H1 (cell line): ENCODE results near the gene TRAK1. TPM values are rescaled to one million over a fixed set of nuclear protein-coding genes. Genes with fewer than 3 reads are reported as not detected.

Experiments
- CTCF ChIA-PET: fragments of 300-600 bp; sonication (Branson Sonifier 250); formaldehyde crosslinking; loops from one replicate; lab custom pipeline; 2021; ENCODE audit not compliant: partially characterized antibody; lab: Charles Lee
- POLR2A ChIA-PET: fragments of 300-600 bp; sonication (Branson Sonifier 250); formaldehyde crosslinking; loops from one replicate; lab custom pipeline; 2021; ENCODE audit warnings: inconsistent platforms; ENCODE audit not compliant: partially characterized antibody; lab: Charles Lee
- DNase-seq, 2 experiments: peaks; one replicate each; pipeline versions ENCODE4 v3.0.0 to v3.0.0-alpha.2; 2010 to 2022; ENCODE audit warnings: low spot score in 2 of 2, low read depth in 1 of 2, mixed read lengths in 1 of 2
- FAIRE-seq: peaks from 2 replicates; lab custom pipeline; 2011; peaks lifted over from hg19 to GRCh38; lab: Jason Lieb, UNC
- H2AFZ ChIP-seq: 2 replicates; pipeline ENCODE4 v1.8.1; 2012; ENCODE audit warnings: low read length, inconsistent platforms
- H2AK5ac ChIP-seq: 2 replicates; pipeline ENCODE4 v1.6.1; 2013; ENCODE audit warnings: low read depth, low read length
- H2BK120ac ChIP-seq: replicated peaks from 2 replicates; pipeline ENCODE3; 2013; ENCODE audit warnings: low read depth, low read length, inconsistent platforms
- H2BK12ac ChIP-seq: 2 replicates; pipeline ENCODE4 v1.6.1; 2013; ENCODE audit warnings: low read depth, low read length
- H2BK15ac ChIP-seq: 2 replicates; pipeline ENCODE4 v1.6.1; 2013; ENCODE audit warnings: low read length
- H2BK20ac ChIP-seq: 2 replicates; pipeline ENCODE4 v1.6.1; 2013; ENCODE audit warnings: low read length
- H2BK5ac ChIP-seq: 2 replicates; pipeline ENCODE4 v1.6.1; 2013; ENCODE audit warnings: low read depth, low read length
- H3K14ac ChIP-seq: 2 replicates; pipeline ENCODE4 v1.6.1; 2013; ENCODE audit warnings: inconsistent platforms; ENCODE audit not compliant: insufficient read length
- H3K18ac ChIP-seq: 2 replicates; pipeline ENCODE4 v1.6.1; 2013; ENCODE audit warnings: low read length; ENCODE audit errors: extremely low read depth
- H3K23ac ChIP-seq: 2 replicates; pipeline ENCODE4 v1.6.1; 2013; ENCODE audit warnings: inconsistent platforms; ENCODE audit not compliant: insufficient read length
- H3K23me2 ChIP-seq: 2 replicates; pipeline ENCODE4 v1.6.1; 2013; ENCODE audit warnings: low read depth, low read length
- H3K27ac ChIP-seq: 2 replicates; pipeline ENCODE4 v1.6.1; 2011; ENCODE audit warnings: low read depth, low read length, inconsistent platforms
- H3K27me3 ChIP-seq, 4 experiments: replicated peaks in 1 of 4; 1 replicate in 1 of 4; 2 replicates in 3 of 4; pipeline versions ENCODE4 v1.6.1 to v1.8.1; 2011 to 2013; ENCODE audit warnings: low read length in 3 of 4, mild to moderate bottlenecking in 3 of 4, inconsistent platforms in 2 of 4, mixed read lengths in 2 of 4, moderate library complexity in 1 of 4; ENCODE audit not compliant: control insufficient read depth in 3 of 4, insufficient read depth in 3 of 4; ENCODE audit errors: extremely low read depth in 1 of 4
- H3K36me3 ChIP-seq, 4 experiments: 2 replicates each; pipeline versions ENCODE4 v1.6.1 to v1.8.1; 2011 to 2013; ENCODE audit warnings: mild to moderate bottlenecking in 4 of 4, low read length in 3 of 4, moderate library complexity in 2 of 4, control low read depth in 1 of 4, inconsistent platforms in 1 of 4; ENCODE audit not compliant: insufficient read depth in 4 of 4, control insufficient read depth in 2 of 4
- H3K4ac ChIP-seq: replicated peaks from 2 replicates; pipeline ENCODE3; 2013; ENCODE audit warnings: low read length, low read depth, mixed read lengths, inconsistent platforms; ENCODE audit not compliant: insufficient read length
- H3K4me1 ChIP-seq, 4 experiments: replicated peaks in 1 of 4; 1 replicate in 1 of 4; 2 replicates in 3 of 4; pipeline versions ENCODE4 v1.6.1 to v1.8.1; 2011 to 2013; ENCODE audit warnings: low read length in 3 of 4, inconsistent platforms in 2 of 4, mixed read lengths in 1 of 4; ENCODE audit not compliant: insufficient read depth in 4 of 4, control insufficient read depth in 3 of 4
- H3K4me2 ChIP-seq, 2 experiments: 2 replicates each; pipeline versions ENCODE4 v1.6.1 to v1.8.1; 2011 to 2013; ENCODE audit warnings: low read depth in 2 of 2, low read length in 2 of 2, control low read depth in 1 of 2, inconsistent platforms in 1 of 2, mild to moderate bottlenecking in 1 of 2; ENCODE audit not compliant: insufficient read depth in 1 of 2
- H3K4me3 ChIP-seq, 4 experiments: fragments of 200-600, 300-600 bp in 1 of 4; sonication (generic), shearing (Covaris generic), sonication (Bioruptor Twin) in 1 of 4; 2 replicates each; pipeline versions ENCODE4 v1.5.1 to v1.8.1; 2011 to 2016; ENCODE audit warnings: low read length in 4 of 4, low read depth in 3 of 4, control low read depth in 2 of 4, inconsistent platforms in 2 of 4, mild to moderate bottlenecking in 2 of 4, mixed read lengths in 1 of 4, moderate library complexity in 1 of 4; ENCODE audit not compliant: insufficient read depth in 2 of 4; ENCODE audit errors: extremely low read depth in 1 of 4
- H3K56ac ChIP-seq: replicated peaks from 2 replicates; pipeline ENCODE3; 2013; ENCODE audit warnings: low read depth, mild to moderate bottlenecking, mixed read lengths, low read length, inconsistent platforms; ENCODE audit not compliant: insufficient read length
- H3K79me1 ChIP-seq: 2 replicates; pipeline ENCODE4 v1.6.1; 2013; ENCODE audit warnings: low read depth, low read length, control low read depth
- H3K79me2 ChIP-seq, 2 experiments: 2 replicates each; pipeline versions ENCODE4 v1.6.1 to v1.8.1; 2012 to 2013; ENCODE audit warnings: low read length in 2 of 2, mild to moderate bottlenecking in 2 of 2, inconsistent platforms in 1 of 2; ENCODE audit not compliant: insufficient read depth in 2 of 2, control insufficient read depth in 1 of 2
- H3K9ac ChIP-seq, 4 experiments: replicated peaks in 1 of 4; 1 replicate in 1 of 4; 2 replicates in 3 of 4; pipeline versions ENCODE4 v1.6.1 to v1.8.1; 2011 to 2013; ENCODE audit warnings: low read depth in 3 of 4, low read length in 3 of 4, control low read depth in 2 of 4, mild to moderate bottlenecking in 2 of 4, moderate library complexity in 2 of 4, inconsistent platforms in 1 of 4; ENCODE audit errors: extremely low read depth in 1 of 4
- H3K9me3 ChIP-seq, 2 experiments: 2 replicates each; pipeline versions ENCODE4 v1.6.1 to v1.8.1; 2012 to 2013; ENCODE audit warnings: mild to moderate bottlenecking in 2 of 2, moderate library complexity in 2 of 2, control low read depth in 1 of 2, inconsistent platforms in 1 of 2, low read depth in 1 of 2, low read length in 1 of 2, mixed read lengths in 1 of 2; ENCODE audit not compliant: insufficient read depth in 2 of 2
- H4K20me1 ChIP-seq, 2 experiments: replicated peaks in 1 of 2; 2 replicates each; pipeline versions ENCODE3 to v1.8.1; 2011 to 2013; ENCODE audit warnings: inconsistent platforms in 2 of 2, low read length in 2 of 2, mild to moderate bottlenecking in 1 of 2; ENCODE audit not compliant: insufficient read depth in 2 of 2, control insufficient read depth in 1 of 2
- H4K5ac ChIP-seq: 2 replicates; pipeline ENCODE4 v1.6.1; 2013; ENCODE audit warnings: low read length, low read depth, mixed read lengths, inconsistent platforms; ENCODE audit not compliant: insufficient read length
- H4K8ac ChIP-seq: 2 replicates; pipeline ENCODE4 v1.8.0; 2013; ENCODE audit warnings: mild to moderate bottlenecking, moderate library complexity, low read length, inconsistent platforms; ENCODE audit not compliant: insufficient read depth; ENCODE audit errors: extremely low read depth
- H4K91ac ChIP-seq: replicated peaks from 2 replicates; pipeline ENCODE3; 2013; ENCODE audit warnings: low read length, mixed read lengths, inconsistent platforms; ENCODE audit not compliant: insufficient read length
- TBP ChIP-seq: IDR thresholded peaks from 2 replicates; pipeline ENCODE4 v1.6.1; 2011; ENCODE audit warnings: low read depth, low read length, improper control_type of control experiment
- WGBS, 2 experiments: shearing (Covaris generic) in 1 of 2; methylation state at CpG; one replicate each; pipeline versions ENCODE4 v1.1.6 to v1.1.7; 2013 to 2015; ENCODE audit warnings: low lambda C conversion rate in 2 of 2, mixed read lengths in 2 of 2, inconsistent platforms in 1 of 2, low coverage in 1 of 2, missing lambda C conversion rate in 1 of 2; ENCODE audit not compliant: insufficient replicate concordance in 2 of 2, insufficient coverage in 1 of 2, insufficient read length in 1 of 2; ENCODE audit errors: extremely low coverage in 1 of 2, missing lambda C conversion rate in 1 of 2; 5-methylcytosine and 5-hydroxymethylcytosine counted together
- polyA plus RNA-seq, 7 experiments: library from polyadenylated mRNA; depleted of rRNA in 3 of 7; stranded (reverse) in 5 of 7; unstranded in 2 of 7; fragments of >200 nt in 5 of 7; fragments of 200-250 nt in 2 of 7; gene quantifications; 1 replicate in 5 of 7; 2 replicates in 1 of 7; 4 replicates in 1 of 7; pipeline versions ENCODE4 v1.2.1 to v1.2.3, GENCODE V29; 2011 to 2013; ENCODE audit warnings: missing spikeins in 2 of 7, mixed read lengths in 2 of 7
- total RNA-seq: library from RNA; stranded (reverse); fragmentation: NEBNext Ultra II Directional; extraction: Animal tissue kit (Norgen Biotek cat#: 25700); gene quantifications from 2 replicates; pipeline ENCODE4 v1.2.1, GENCODE V29; 2021

The TRAK1 gene
- total and polyA plus RNA-seq, 2 of the 8 experiments (the other 6 are each of a cell fraction or from before 2014, with no cell fraction given), result 21.3 to 32.7 TPM

- H2BK15ac ChIP-seq, result no peak overlapping the region
- no peaks in the 10 kb centered on the region for H3K23me2 ChIP-seq
- H3K79me1 ChIP-seq, result no peaks in the 10 kb centered on the region
- FAIRE-seq, result no peak
- H3K14ac ChIP-seq, result no peak overlapping the region
- no peaks in the 10 kb centered on the region for H3K9me3 ChIP-seq
- WGBS, 2 experiments, result 86% methylated on average over 8 of the region's 8 CpGs; no CpG with 5 or more reads in 1 of the 2 experiments
- H3K36me3 ChIP-seq, result peaks cover 0 to 10% (median 4%) of the 10 kb centered on the region in 4 experiments; a peak in 4 of 8 replicates
- CTCF ChIA-PET, result interaction anchor here (1.1 to 2.9 kb wide), 3 partner anchors 9 to 24 kb away, joined by 3 to 10 read pairs (median 7); no protein-coding TSS in a partner anchor
- H3K23ac ChIP-seq, result no peak overlapping the region
- H2BK20ac ChIP-seq, result no peak overlapping the region
- H2BK5ac ChIP-seq, result no peak overlapping the region
- H3K56ac ChIP-seq, result no peak overlapping the region
- H3K4me2 ChIP-seq, result no peak overlapping the region
- H3K79me2 ChIP-seq, result no peaks in the 10 kb centered on the region
- no peak overlapping the region for H3K9ac ChIP-seq
- no peak overlapping the region for H3K27ac ChIP-seq
- no peak overlapping the region for H4K91ac ChIP-seq
- H4K8ac ChIP-seq, result no peak overlapping the region
- no peak overlapping the region for H4K5ac ChIP-seq
- no peak overlapping the region for H2BK12ac ChIP-seq
- peaks cover 0 to 4% of the 10 kb centered on the region in 2 experiments for H4K20me1 ChIP-seq
- no peak overlapping the region for H2AK5ac ChIP-seq
- H3K27me3 ChIP-seq, result no peaks in the 10 kb centered on the region
- POLR2A ChIA-PET, result interaction anchor here (1.0 kb wide), 1 partner anchor 14 kb away, joined by 4 read pairs; no protein-coding TSS in a partner anchor
- no peak overlapping the region for H3K18ac ChIP-seq
- H3K4ac ChIP-seq, result no peak overlapping the region
- H3K4me3 ChIP-seq, result no peak overlapping the region
- H2AFZ ChIP-seq, result no peak overlapping the region
- H3K4me1 ChIP-seq, result peaks cover 0 to 5% (median 2%) of the 10 kb centered on the region in 4 experiments; a peak in 2 of 7 replicates
- DNase-seq, result no peak
- H2BK120ac ChIP-seq, result no peak overlapping the region
- no peak for TF ChIP-seq TBP
- TF ChIP-seq, all 59 proteins: peak for 0
Observed at GRCh38 chr3:42214565-42215283, 123.6 kb downstream of the TRAK1 start.
